COLO668 (cell line): Measurements from ENCODE around the gene SPINT2.
"Not testable (repeated sequence)": the region's sequence is repeated elsewhere in the genome, so short reads cannot be mapped to it uniquely, and the experiment has no call there.

Experiments used
- DNase-seq: peaks from one replicate; lab custom pipeline; 2025; ENCODE audit not compliant: unreplicated experiment; lab: John Stamatoyannopoulos, UW

Gene SPINT2

GRCh38 chr19:38264486-38265212 is at the start of gene SPINT2:
Gene SPINT2, plus strand, starts transcription at chr19:38264573. Its CDS starts 320 bp downstream, at chr19:38264893.
- DNase-seq: peak; percentile 96

GRCh38 chr19:38216785-38217641 is 47.4 kb upstream of the SPINT2 start:
- no peak for DNase-seq

GRCh38 chr19:38218204-38218603 is 46.2 kb upstream of the SPINT2 start:
- no peak for DNase-seq

GRCh38 chr19:38219221-38219620 is 45.2 kb upstream of the SPINT2 start:
- no peak for DNase-seq

- DNase-seq: no peak
Observed at GRCh38 chr19:38221421-38221820, 43.0 kb upstream of the SPINT2 start.

GRCh38 chr19:38221919-38222830 is 42.2 kb upstream of the SPINT2 start:
- no peak for DNase-seq

GRCh38 chr19:38223119-38223523 is 41.3 kb upstream of the SPINT2 start:
- no peak for DNase-seq

GRCh38 chr19:38223617-38224013 is 40.8 kb upstream of the SPINT2 start:
- DNase-seq: no peak

- DNase-seq: peak; percentile 86
Observed at GRCh38 chr19:38224014-38224862, 40.1 kb upstream of the SPINT2 start, which contains the start of gene DPF1. Gene DPF1, minus strand, starts transcription at chr19:38224222. Its CDS starts 80 bp downstream, at chr19:38224142.

GRCh38 chr19:38224863-38225218 is 39.5 kb upstream of the SPINT2 start:
- not testable (repeated sequence) for DNase-seq

- DNase-seq: no peak
Observed at GRCh38 chr19:38227287-38228004, 36.9 kb upstream of the SPINT2 start.

- no peak for DNase-seq
Observed at GRCh38 chr19:38228005-38228377, 36.4 kb upstream of the SPINT2 start.

- DNase-seq: peak; percentile 67
Observed at GRCh38 chr19:38228491-38229439, 35.6 kb upstream of the SPINT2 start.

GRCh38 chr19:38229585-38230073 is 34.7 kb upstream of the SPINT2 start:
- peak; percentile 92 for DNase-seq

- not testable (repeated sequence) for DNase-seq
Observed at GRCh38 chr19:38230506-38231133, 33.8 kb upstream of the SPINT2 start.

GRCh38 chr19:38231918-38232317 is 32.5 kb upstream of the SPINT2 start:
- DNase-seq: no peak

GRCh38 chr19:38233740-38234251 is 30.6 kb upstream of the SPINT2 start:
- DNase-seq: peak; percentile 76

GRCh38 chr19:38234615-38235014 is 29.8 kb upstream of the SPINT2 start:
- DNase-seq: no peak
